ENCODE results near the gene SPATS2L.

Gene SPATS2L

DNA sequence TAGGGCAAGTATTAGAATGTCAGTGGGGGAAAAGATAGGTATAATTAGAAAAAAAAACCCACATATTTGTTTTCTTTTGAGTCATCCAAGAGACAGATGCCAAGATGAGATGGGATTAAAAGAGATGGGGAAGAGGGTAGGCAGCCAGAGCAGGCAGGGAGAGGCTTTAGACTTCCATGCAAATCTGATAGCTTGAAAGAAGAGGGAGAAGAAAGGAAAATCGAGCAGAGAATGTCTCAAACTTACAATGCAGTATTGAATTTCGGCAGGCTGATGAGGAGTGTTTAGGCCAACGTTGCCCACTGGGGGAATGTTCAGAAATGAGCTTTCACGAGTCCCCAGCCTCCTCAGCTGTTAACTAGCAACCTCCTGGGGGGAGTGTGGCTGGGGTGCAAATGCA is 91.3 kb downstream of the SPATS2L start:
- no peak overlapping the region for H3K27ac ChIP-seq (ENCODE audit: low read length)
- TF ChIP-seq EZH2phosphoT487 (IDR thresholded peaks at IDR 0.05; ENCODE audit: low read length), result no peak
- TF ChIP-seq, protein P1, sequence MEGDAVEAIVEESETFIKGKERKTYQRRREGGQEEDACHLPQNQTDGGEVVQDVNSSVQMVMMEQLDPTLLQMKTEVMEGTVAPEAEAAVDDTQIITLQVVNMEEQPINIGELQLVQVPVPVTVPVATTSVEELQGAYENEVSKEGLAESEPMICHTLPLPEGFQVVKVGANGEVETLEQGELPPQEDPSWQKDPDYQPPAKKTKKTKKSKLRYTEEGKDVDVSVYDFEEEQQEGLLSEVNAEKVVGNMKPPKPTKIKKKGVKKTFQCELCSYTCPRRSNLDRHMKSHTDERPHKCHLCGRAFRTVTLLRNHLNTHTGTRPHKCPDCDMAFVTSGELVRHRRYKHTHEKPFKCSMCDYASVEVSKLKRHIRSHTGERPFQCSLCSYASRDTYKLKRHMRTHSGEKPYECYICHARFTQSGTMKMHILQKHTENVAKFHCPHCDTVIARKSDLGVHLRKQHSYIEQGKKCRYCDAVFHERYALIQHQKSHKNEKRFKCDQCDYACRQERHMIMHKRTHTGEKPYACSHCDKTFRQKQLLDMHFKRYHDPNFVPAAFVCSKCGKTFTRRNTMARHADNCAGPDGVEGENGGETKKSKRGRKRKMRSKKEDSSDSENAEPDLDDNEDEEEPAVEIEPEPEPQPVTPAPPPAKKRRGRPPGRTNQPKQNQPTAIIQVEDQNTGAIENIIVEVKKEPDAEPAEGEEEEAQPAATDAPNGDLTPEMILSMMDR (IDR thresholded peaks at IDR 0.05; ENCODE audit: low read length), result no peak
- no peak for TF ChIP-seq EZH2 (optimal IDR thresholded peaks at IDR 0.05; ENCODE audit: low read depth, low read length)
- no peaks in the 10 kb centered on the region for H3K4me1 ChIP-seq (ENCODE audit: low read length)
- H3K9me3 ChIP-seq (replicated peaks; ENCODE audit: insufficient read depth, low read length), result no peaks in the 10 kb centered on the region
- no peak overlapping the region for H3K9ac ChIP-seq (ENCODE audit: low read length)
- H3K4me3 ChIP-seq (ENCODE audit: low read length), result no peak overlapping the region
- H4K20me1 ChIP-seq (ENCODE audit: insufficient read depth, low read length), result no peaks in the 10 kb centered on the region
- no peak overlapping the region for H3K4me2 ChIP-seq (ENCODE audit: low read depth, low read length)
- no peaks in the 10 kb centered on the region for H3K27me3 ChIP-seq (replicated peaks; ENCODE audit: insufficient read depth, low read length)
- H2AFZ ChIP-seq (ENCODE audit: low read length), result no peak overlapping the region
- H3K9me2 ChIP-seq (replicated peaks; ENCODE audit: insufficient read depth, low read length), result no peaks in the 10 kb centered on the region
- peaks cover 12% of the 10 kb centered on the region for H3K79me2 ChIP-seq (ENCODE audit: low read length)
- H3F3A ChIP-seq (ENCODE audit: insufficient read depth, low read length), result no peaks in the 10 kb centered on the region
- DNase-seq, result no peak
- no peaks in the 10 kb centered on the region for H3K36me3 ChIP-seq (replicated peaks; ENCODE audit: insufficient read depth, low read length)

DNA sequence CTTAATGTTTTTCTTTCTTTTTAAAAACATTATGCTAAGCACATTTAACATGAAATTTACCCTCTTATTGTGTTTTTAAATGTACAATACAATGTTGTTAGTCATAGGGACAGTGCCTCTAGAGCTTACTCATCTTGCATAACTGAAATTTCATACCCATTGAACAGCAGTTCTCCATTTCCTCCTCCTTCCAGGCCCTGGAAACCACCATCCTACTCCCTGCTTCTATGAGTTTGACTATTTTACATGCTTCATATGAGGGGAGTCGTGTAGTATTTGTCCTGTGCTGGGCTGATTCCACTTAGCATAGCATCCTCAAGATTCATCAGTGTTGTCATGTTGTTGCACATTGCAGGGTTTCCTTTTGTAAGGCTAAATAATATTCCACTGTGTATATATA is 92.6 kb downstream of the SPATS2L start:
- H3K9ac ChIP-seq (ENCODE audit: low read length), result no peak overlapping the region
- no peaks in the 10 kb centered on the region for H3K36me3 ChIP-seq (replicated peaks; ENCODE audit: insufficient read depth, low read length)
- no peak for DNase-seq
- no peak for TF ChIP-seq EZH2 (optimal IDR thresholded peaks at IDR 0.05; ENCODE audit: low read depth, low read length)
- TF ChIP-seq, protein P1 (IDR thresholded peaks at IDR 0.05; ENCODE audit: low read length), result no peak
- no peak for TF ChIP-seq EZH2phosphoT487 (IDR thresholded peaks at IDR 0.05; ENCODE audit: low read length)
- H3K4me3 ChIP-seq (ENCODE audit: low read length), result no peak overlapping the region
- H3K27ac ChIP-seq (ENCODE audit: low read length), result no peak overlapping the region
- no peaks in the 10 kb centered on the region for H4K20me1 ChIP-seq (ENCODE audit: insufficient read depth, low read length)
- no peaks in the 10 kb centered on the region for H3K27me3 ChIP-seq (replicated peaks; ENCODE audit: insufficient read depth, low read length)
- H3K4me2 ChIP-seq (ENCODE audit: low read depth, low read length), result no peak overlapping the region
- peaks cover 14% of the 10 kb centered on the region for H3K79me2 ChIP-seq (ENCODE audit: low read length)
- no peaks in the 10 kb centered on the region for H3F3A ChIP-seq (ENCODE audit: insufficient read depth, low read length)
- no peaks in the 10 kb centered on the region for H3K4me1 ChIP-seq (ENCODE audit: low read length)
- no peaks in the 10 kb centered on the region for H3K9me2 ChIP-seq (replicated peaks; ENCODE audit: insufficient read depth, low read length)
- H3K9me3 ChIP-seq (replicated peaks; ENCODE audit: insufficient read depth, low read length), result no peaks in the 10 kb centered on the region
- H2AFZ ChIP-seq (ENCODE audit: low read length), result no peak overlapping the region

DNA sequence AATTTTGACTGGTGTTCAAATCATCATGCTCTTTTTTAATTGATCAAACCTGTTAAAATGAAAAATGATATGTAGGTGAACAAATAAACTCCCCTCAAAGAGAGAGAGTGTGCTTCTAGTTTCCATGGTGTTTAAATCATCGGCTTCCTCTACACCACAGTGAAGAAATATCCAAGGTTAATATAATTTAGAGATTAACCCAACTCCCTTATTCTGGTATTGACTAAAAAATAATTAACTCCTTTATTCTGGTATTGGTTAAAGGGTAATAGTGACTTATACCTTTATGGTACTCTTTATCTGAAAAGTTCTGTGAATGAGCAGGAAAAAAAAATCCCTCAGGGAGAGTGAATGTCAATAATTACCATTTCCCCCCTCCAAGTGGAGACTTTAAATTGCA is 93.1 kb downstream of the SPATS2L start:
- no peak overlapping the region for H3K27ac ChIP-seq (ENCODE audit: low read length)

More for the DNA sequence above, 93.1 kb downstream of the SPATS2L start:
- peaks cover 14% of the 10 kb centered on the region; the same call in 1 of the 2 replicates for H3K79me2 ChIP-seq (ENCODE audit: low read length)
- H3K9ac ChIP-seq (ENCODE audit: low read length), result no peak overlapping the region
- no peaks in the 10 kb centered on the region for H3F3A ChIP-seq (ENCODE audit: insufficient read depth, low read length)
- H3K9me3 ChIP-seq (replicated peaks; ENCODE audit: insufficient read depth, low read length), result no peaks in the 10 kb centered on the region
- H3K9me2 ChIP-seq (replicated peaks; ENCODE audit: insufficient read depth, low read length), result no peaks in the 10 kb centered on the region
- H3K4me3 ChIP-seq (ENCODE audit: low read length), result no peak overlapping the region
- DNase-seq, result no peak
- no peaks in the 10 kb centered on the region for H4K20me1 ChIP-seq (ENCODE audit: insufficient read depth, low read length)
- no peaks in the 10 kb centered on the region for H3K36me3 ChIP-seq (replicated peaks; ENCODE audit: insufficient read depth, low read length)
- no peak overlapping the region for H2AFZ ChIP-seq (ENCODE audit: low read length)
- no peaks in the 10 kb centered on the region for H3K27me3 ChIP-seq (replicated peaks; ENCODE audit: insufficient read depth, low read length)
- no peak for TF ChIP-seq EZH2phosphoT487 (IDR thresholded peaks at IDR 0.05; ENCODE audit: low read length)
- TF ChIP-seq, protein P1 (IDR thresholded peaks at IDR 0.05; ENCODE audit: low read length), result no peak
- no peak for TF ChIP-seq EZH2 (optimal IDR thresholded peaks at IDR 0.05; ENCODE audit: low read depth, low read length)
- H3K4me1 ChIP-seq (ENCODE audit: low read length), result no peaks in the 10 kb centered on the region
- H3K4me2 ChIP-seq (ENCODE audit: low read depth, low read length), result no peak overlapping the region

Measured in MM.1S (cell line).